HepG2 (cell line): ENCODE measurements around the gene METTL22. TPM values are rescaled to one million over a fixed set of nuclear protein-coding genes. Genes with fewer than 3 reads are reported as not detected.
A peak's percentile ranks its signal among the peaks of the same experiment; 100 is the strongest.

Experiments
- ATAC-seq: fragments of 200-7000 bp; cut with Tn5 transposase; 3 replicates; pipeline ENCODE4 v1.9.1; 2020; ENCODE audit warnings: mild to moderate bottlenecking, moderate library complexity
- BruUV-seq: library from RNA; stranded (reverse); fragments of 400-500 nt; replicated peaks from 2 replicates; lab custom pipeline; 2021; lab: Mats Ljungman, UMichigan
- CTCF ChIA-PET: fragments of 300-600 bp; formaldehyde crosslinking; extraction: SDS; loops from one replicate; lab custom pipeline; 2021; ENCODE audit warnings: low total read pairs, inconsistent platforms, low intra/inter-chr PET ratio; lab: Yijun Ruan, JAX
- POLR2A ChIA-PET: fragments of 350-600 bp; sonication (Branson Sonifier 250); formaldehyde crosslinking; loops from one replicate; lab custom pipeline; 2020; ENCODE audit warnings: antibody characterized with exemption, inconsistent platforms; lab: Yijun Ruan, JAX
- DNase-seq: peaks from one replicate; pipeline ENCODE4 v3.0.0-alpha.2; 2015; ENCODE audit warnings: low spot score
- FAIRE-seq: peaks from 3 replicates; lab custom pipeline; 2011; peaks lifted over from hg19 to GRCh38; lab: Jason Lieb, UNC
- H2AFZ ChIP-seq: one replicate; pipeline ENCODE4 v1.6.1; 2011; ENCODE audit warnings: low read length, inconsistent platforms
- H3K27ac ChIP-seq: fragments of 300-600 bp; 3 replicates; pipeline ENCODE4 v1.8.0; 2011; ENCODE audit warnings: mixed run types, mild to moderate bottlenecking, mixed read lengths, low read length, inconsistent platforms; ENCODE audit not compliant: insufficient read depth; ENCODE audit errors: extremely low read length
- H3K27me3 ChIP-seq, 2 experiments: fragments of 200-600 bp in 1 of 2; 2 replicates in 1 of 2; 3 replicates in 1 of 2; pipeline versions ENCODE4 v1.6.0 to v1.8.0; 2011; ENCODE audit warnings: low read length in 2 of 2, mild to moderate bottlenecking in 2 of 2, moderate library complexity in 2 of 2, inconsistent platforms in 1 of 2; ENCODE audit not compliant: insufficient read depth in 2 of 2, control insufficient read depth in 1 of 2
- H3K36me3 ChIP-seq, 2 experiments: fragments of 200-600 bp in 1 of 2; replicated peaks in 1 of 2; 2 replicates in 1 of 2; 3 replicates in 1 of 2; pipeline versions ENCODE4 v1.5.1 to v1.8.0; 2011; ENCODE audit warnings: low read length in 2 of 2, inconsistent platforms in 1 of 2; ENCODE audit not compliant: insufficient read depth in 2 of 2, control insufficient read depth in 1 of 2
- H3K4me1 ChIP-seq: 2 replicates; pipeline ENCODE4 v1.5.1; 2012; ENCODE audit warnings: low read length, inconsistent platforms; ENCODE audit not compliant: insufficient read depth
- H3K4me2 ChIP-seq: 2 replicates; pipeline ENCODE4 v1.6.0; 2011; ENCODE audit warnings: low read depth, low read length, inconsistent platforms
- H3K4me3 ChIP-seq, 3 experiments: fragments of 200-600 bp in 1 of 3; sonication (generic), shearing (Covaris generic) in 1 of 3; replicated peaks in 1 of 3; 2 replicates each; pipeline ENCODE4 v1.5.1; 2011 to 2016; ENCODE audit warnings: low read length in 3 of 3, inconsistent platforms in 2 of 3, low read depth in 2 of 3, mild to moderate bottlenecking in 2 of 3, control low read depth in 1 of 3, mixed read lengths in 1 of 3; ENCODE audit not compliant: insufficient read depth in 1 of 3
- H3K79me2 ChIP-seq: one replicate; pipeline ENCODE4 v1.6.1; 2011; ENCODE audit warnings: low read length, inconsistent platforms; ENCODE audit not compliant: insufficient read depth
- H3K9ac ChIP-seq: 2 replicates; pipeline ENCODE4 v1.6.0; 2011; ENCODE audit warnings: mild to moderate bottlenecking, low read depth, low read length, inconsistent platforms; ENCODE audit not compliant: insufficient read depth
- H3K9me3 ChIP-seq: 2 replicates; pipeline ENCODE4 v1.5.1; 2012; ENCODE audit warnings: mild to moderate bottlenecking, low read length
- H4K20me1 ChIP-seq: 2 replicates; pipeline ENCODE4 v1.6.0; 2011; ENCODE audit warnings: inconsistent platforms, mild to moderate bottlenecking, low read length, moderate library complexity; ENCODE audit not compliant: insufficient read depth
- CEBPG ChIP-seq: IDR thresholded peaks from 2 replicates; pipeline ENCODE4 v1.6.1; 2016
- KAT8 ChIP-seq: IDR thresholded peaks from 2 replicates; pipeline ENCODE4 v1.6.1; 2016; ENCODE audit warnings: missing genetic modification reagents, missing compliant biosample characterization
- RAD21 ChIP-seq: fragments of 450-650 bp; formaldehyde crosslinking; IDR thresholded peaks from 2 replicates; pipeline ENCODE4 v1.5.0; 2020; ENCODE audit warnings: mild to moderate bottlenecking
- SALL1 ChIP-seq: sonication (generic); formaldehyde crosslinking; IDR thresholded peaks from 2 replicates; pipeline ENCODE4 v1.8.0; 2022; ENCODE audit warnings: mild to moderate bottlenecking, missing genetic modification reagents
- SAP130 ChIP-seq: IDR thresholded peaks from 2 replicates; pipeline ENCODE4 v1.6.1; 2016; ENCODE audit warnings: low read depth
- STAG1 ChIP-seq: sonication (generic); formaldehyde crosslinking; IDR thresholded peaks from 2 replicates; pipeline ENCODE4 v1.4.0; 2020; ENCODE audit warnings: missing genetic modification reagents
- TEAD2 ChIP-seq: sonication (generic); formaldehyde crosslinking; IDR thresholded peaks from 2 replicates; pipeline ENCODE4 v1.9.0; 2021; ENCODE audit warnings: missing genetic modification reagents
- THRA ChIP-seq: sonication (generic); formaldehyde crosslinking; IDR thresholded peaks from 2 replicates; pipeline ENCODE4 v1.4.0; 2020; ENCODE audit warnings: missing genetic modification reagents, borderline replicate concordance
- ZNF816 ChIP-seq: sonication (generic); formaldehyde crosslinking; IDR thresholded peaks from 2 replicates; pipeline ENCODE4 v1.8.0; 2022; ENCODE audit warnings: missing genetic modification reagents, mild to moderate bottlenecking, borderline replicate concordance
- WGBS: methylation state at CpG from one replicate; pipeline ENCODE4 v1.1.6; 2017; ENCODE audit warnings: low lambda C conversion rate; 5-methylcytosine and 5-hydroxymethylcytosine counted together
- in situ Hi-C: cut with HindIII; loops from 2 replicates; pipeline ENCODE4 v1.10.0; 2017; ENCODE audit warnings: low pct_unique_long_range_greater_than_20kb; ENCODE audit not compliant: extremely low pct_ligation_motif_present
- intact Hi-C: fragments of 100-400 bp; cut with micrococcal nuclease; formaldehyde crosslinking; loops from one replicate; pipeline ENCODE4 v1.10.0; 2022; ENCODE audit not compliant: unreplicated experiment
- polyA plus RNA-seq, 8 experiments: library from polyadenylated mRNA; depleted of rRNA in 3 of 8; stranded (reverse) in 7 of 8; unstranded in 1 of 8; fragments of >200 nt; fragmentation: Illumina TruSeq in 4 of 8; extraction: Trizol in 4 of 8; gene quantifications; 2 replicates each; pipeline versions ENCODE4 v1.2.1 to v1.2.3, GENCODE V29; 2011 to 2016; ENCODE audit warnings: low read depth in 4 of 8, missing spikeins in 1 of 8, mixed read lengths in 1 of 8; ENCODE audit not compliant: insufficient read depth in 1 of 8
- total RNA-seq, 5 experiments: library from RNA; depleted of rRNA; stranded (reverse); fragments of >200 nt; fragmentation: Illumina TruSeq; extraction: Trizol; gene quantifications; 2 replicates each; pipeline ENCODE4 v1.2.3, GENCODE V29; 2016; ENCODE audit warnings: low read depth in 1 of 5
- TF ChIP-seq, protein P1 (sequence below): sonication (generic); formaldehyde crosslinking; IDR thresholded peaks from 2 replicates; pipeline ENCODE4 v1.5.0; 2020; ENCODE audit warnings: missing genetic modification reagents
- TF ChIP-seq, protein P2 (sequence below): sonication (generic); formaldehyde crosslinking; IDR thresholded peaks from 2 replicates; pipeline ENCODE4 v1.5.1; 2020; ENCODE audit warnings: mild to moderate bottlenecking, missing genetic modification reagents, moderate library complexity
- TF ChIP-seq, protein P3 (sequence below): sonication (generic); formaldehyde crosslinking; IDR thresholded peaks from 2 replicates; pipeline ENCODE4 v1.5.1; 2020; ENCODE audit warnings: missing genetic modification reagents, mild to moderate bottlenecking, borderline replicate concordance
- TF ChIP-seq, protein P4 (sequence below): sonication (generic); formaldehyde crosslinking; IDR thresholded peaks from 2 replicates; pipeline ENCODE4 v1.4.0; 2020; ENCODE audit warnings: missing genetic modification reagents, borderline replicate concordance
- TF ChIP-seq, protein P5 (sequence below): sonication (generic); formaldehyde crosslinking; IDR thresholded peaks from 2 replicates; pipeline ENCODE4 v1.4.0; 2020; ENCODE audit warnings: mild to moderate bottlenecking, missing genetic modification reagents

Gene METTL22
- total and polyA plus RNA-seq, 2 of the 13 experiments (the other 11 are each of a cell fraction or from before 2014, with no cell fraction given) = 36.2 to 94.8 TPM

- FAIRE-seq = peak; percentile 89
- TF ChIP-seq, protein P1, sequence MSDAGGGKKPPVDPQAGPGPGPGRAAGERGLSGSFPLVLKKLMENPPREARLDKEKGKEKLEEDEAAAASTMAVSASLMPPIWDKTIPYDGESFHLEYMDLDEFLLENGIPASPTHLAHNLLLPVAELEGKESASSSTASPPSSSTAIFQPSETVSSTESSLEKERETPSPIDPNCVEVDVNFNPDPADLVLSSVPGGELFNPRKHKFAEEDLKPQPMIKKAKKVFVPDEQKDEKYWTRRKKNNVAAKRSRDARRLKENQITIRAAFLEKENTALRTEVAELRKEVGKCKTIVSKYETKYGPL = no peak
- TF ChIP-seq, protein P2, sequence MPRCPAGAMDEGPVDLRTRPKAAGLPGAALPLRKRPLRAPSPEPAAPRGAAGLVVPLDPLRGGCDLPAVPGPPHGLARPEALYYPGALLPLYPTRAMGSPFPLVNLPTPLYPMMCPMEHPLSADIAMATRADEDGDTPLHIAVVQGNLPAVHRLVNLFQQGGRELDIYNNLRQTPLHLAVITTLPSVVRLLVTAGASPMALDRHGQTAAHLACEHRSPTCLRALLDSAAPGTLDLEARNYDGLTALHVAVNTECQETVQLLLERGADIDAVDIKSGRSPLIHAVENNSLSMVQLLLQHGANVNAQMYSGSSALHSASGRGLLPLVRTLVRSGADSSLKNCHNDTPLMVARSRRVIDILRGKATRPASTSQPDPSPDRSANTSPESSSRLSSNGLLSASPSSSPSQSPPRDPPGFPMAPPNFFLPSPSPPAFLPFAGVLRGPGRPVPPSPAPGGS (CRISPR knock-in tag) = 0 out of 2 replicates have a peak, but pooled peaks have one; percentile 59
- TF ChIP-seq TEAD2 (CRISPR knock-in tag) (no peak), KAT8 (CRISPR knock-in tag) (0 out of 2 replicates have a peak, but pooled peaks have one; percentile 23), STAG1 (peak; percentile 78), SAP130 (CRISPR knock-in tag) (peak; percentile 45; the same call in 1 of the 2 replicates), THRA (peak; percentile 67; the same call in 1 of the 2 replicates), ZNF816 (CRISPR knock-in tag) (no peak), RAD21 (CRISPR knock-in tag) (peak; percentile 76), CEBPG (CRISPR knock-in tag) (0 out of 2 replicates have a peak, but pooled peaks have one; percentile 10), SALL1 (0 out of 2 replicates have a peak, but pooled peaks have one; percentile 23)
- TF ChIP-seq, protein P3, sequence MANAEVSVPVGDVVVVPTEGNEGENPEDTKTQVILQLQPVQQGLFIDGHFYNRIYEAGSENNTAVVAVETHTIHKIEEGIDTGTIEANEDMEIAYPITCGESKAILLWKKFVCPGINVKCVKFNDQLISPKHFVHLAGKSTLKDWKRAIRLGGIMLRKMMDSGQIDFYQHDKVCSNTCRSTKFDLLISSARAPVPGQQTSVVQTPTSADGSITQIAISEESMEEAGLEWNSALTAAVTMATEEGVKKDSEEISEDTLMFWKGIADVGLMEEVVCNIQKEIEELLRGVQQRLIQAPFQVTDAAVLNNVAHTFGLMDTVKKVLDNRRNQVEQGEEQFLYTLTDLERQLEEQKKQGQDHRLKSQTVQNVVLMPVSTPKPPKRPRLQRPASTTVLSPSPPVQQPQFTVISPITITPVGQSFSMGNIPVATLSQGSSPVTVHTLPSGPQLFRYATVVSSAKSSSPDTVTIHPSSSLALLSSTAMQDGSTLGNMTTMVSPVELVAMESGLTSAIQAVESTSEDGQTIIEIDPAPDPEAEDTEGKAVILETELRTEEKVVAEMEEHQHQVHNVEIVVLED (CRISPR knock-in tag) = peak; percentile 23; the same call in 1 of the 2 replicates
- TF ChIP-seq, protein P4, sequence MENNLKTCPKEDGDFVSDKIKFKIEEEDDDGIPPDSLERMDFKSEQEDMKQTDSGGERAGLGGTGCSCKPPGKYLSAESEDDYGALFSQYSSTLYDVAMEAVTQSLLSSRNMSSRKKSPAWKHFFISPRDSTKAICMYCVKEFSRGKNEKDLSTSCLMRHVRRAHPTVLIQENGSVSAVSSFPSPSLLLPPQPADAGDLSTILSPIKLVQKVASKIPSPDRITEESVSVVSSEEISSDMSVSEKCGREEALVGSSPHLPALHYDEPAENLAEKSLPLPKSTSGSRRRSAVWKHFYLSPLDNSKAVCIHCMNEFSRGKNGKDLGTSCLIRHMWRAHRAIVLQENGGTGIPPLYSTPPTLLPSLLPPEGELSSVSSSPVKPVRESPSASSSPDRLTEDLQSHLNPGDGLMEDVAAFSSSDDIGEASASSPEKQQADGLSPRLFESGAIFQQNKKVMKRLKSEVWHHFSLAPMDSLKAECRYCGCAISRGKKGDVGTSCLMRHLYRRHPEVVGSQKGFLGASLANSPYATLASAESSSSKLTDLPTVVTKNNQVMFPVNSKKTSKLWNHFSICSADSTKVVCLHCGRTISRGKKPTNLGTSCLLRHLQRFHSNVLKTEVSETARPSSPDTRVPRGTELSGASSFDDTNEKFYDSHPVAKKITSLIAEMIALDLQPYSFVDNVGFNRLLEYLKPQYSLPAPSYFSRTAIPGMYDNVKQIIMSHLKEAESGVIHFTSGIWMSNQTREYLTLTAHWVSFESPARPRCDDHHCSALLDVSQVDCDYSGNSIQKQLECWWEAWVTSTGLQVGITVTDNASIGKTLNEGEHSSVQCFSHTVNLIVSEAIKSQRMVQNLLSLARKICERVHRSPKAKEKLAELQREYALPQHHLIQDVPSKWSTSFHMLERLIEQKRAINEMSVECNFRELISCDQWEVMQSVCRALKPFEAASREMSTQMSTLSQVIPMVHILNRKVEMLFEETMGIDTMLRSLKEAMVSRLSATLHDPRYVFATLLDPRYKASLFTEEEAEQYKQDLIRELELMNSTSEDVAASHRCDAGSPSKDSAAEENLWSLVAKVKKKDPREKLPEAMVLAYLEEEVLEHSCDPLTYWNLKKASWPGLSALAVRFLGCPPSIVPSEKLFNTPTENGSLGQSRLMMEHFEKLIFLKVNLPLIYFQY (CRISPR knock-in tag) = 0 out of 2 replicates have a peak, but pooled peaks have one; percentile 57
- TF ChIP-seq, protein P5, sequence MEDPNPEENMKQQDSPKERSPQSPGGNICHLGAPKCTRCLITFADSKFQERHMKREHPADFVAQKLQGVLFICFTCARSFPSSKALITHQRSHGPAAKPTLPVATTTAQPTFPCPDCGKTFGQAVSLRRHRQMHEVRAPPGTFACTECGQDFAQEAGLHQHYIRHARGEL (CRISPR knock-in tag) = no peak
Measured at GRCh38 chr16:8655184-8655717, 33.8 kb downstream of the METTL22 start.

More at GRCh38 chr16:8655184-8655717, 33.8 kb downstream of the METTL22 start:
- H4K20me1 ChIP-seq = no peaks in the 10 kb centered on the region
- in situ Hi-C loops (loop anchor here (5.0 to 25.0 kb wide), 3 partner anchors 88 to 232 kb away; partner anchors contain the start of genes LITAFD, PMM2 and TMEM186), intact Hi-C loops (loop anchor here (1.0 kb wide), 1 partner anchor 88 kb away; no protein-coding TSS in a partner anchor)
- H3K4me3 ChIP-seq = no peak overlapping the region
- no TSS peak for BruUV-seq
- H3K36me3 ChIP-seq = no peaks in the 10 kb centered on the region
- H3K27ac ChIP-seq = no peak overlapping the region
- ATAC-seq (peak; percentile 85), DNase-seq (peak; percentile 73)
- H3K79me2 ChIP-seq = no peaks in the 10 kb centered on the region
- peaks cover 5% of the 10 kb centered on the region for H3K4me1 ChIP-seq
- H3K9me3 ChIP-seq = no peaks in the 10 kb centered on the region
- H3K4me2 ChIP-seq = no peak overlapping the region
- peaks cover 0 to 2% of the 10 kb centered on the region in 2 experiments; a peak in 2 of 5 replicates for H3K27me3 ChIP-seq
- no peak overlapping the region for H3K9ac ChIP-seq
- H2AFZ ChIP-seq = no peak overlapping the region
- CTCF ChIA-PET = interaction anchor here (0.9 to 8.1 kb wide), 5 partner anchors 19 to 139 kb away, joined by 4 to 154 read pairs (median 6); no protein-coding TSS in a partner anchor
- WGBS = 94% methylated on average over 1 of the region's 1 CpG
- POLR2A ChIA-PET = interaction anchor here (1.0 kb wide), 1 partner anchor 142 kb away, joined by 3 read pairs; no protein-coding TSS in a partner anchor
